GM12875 (cell line): ENCODE data around the gene AUH.

Experiments
- H3K4me3 ChIP-seq: one replicate; pipeline ENCODE4 v1.5.1; 2011; ENCODE audit warnings: low read depth, low read length, control low read depth
- TF ChIP-seq, protein P1 (sequence below): IDR thresholded peaks from 2 replicates; pipeline ENCODE4 v1.5.1; 2011; ENCODE audit warnings: low read depth, mild to moderate bottlenecking, control low read depth, inconsistent platforms, low read length, moderate library complexity, borderline replicate concordance; ENCODE audit not compliant: insufficient read depth

Gene AUH

DNA sequence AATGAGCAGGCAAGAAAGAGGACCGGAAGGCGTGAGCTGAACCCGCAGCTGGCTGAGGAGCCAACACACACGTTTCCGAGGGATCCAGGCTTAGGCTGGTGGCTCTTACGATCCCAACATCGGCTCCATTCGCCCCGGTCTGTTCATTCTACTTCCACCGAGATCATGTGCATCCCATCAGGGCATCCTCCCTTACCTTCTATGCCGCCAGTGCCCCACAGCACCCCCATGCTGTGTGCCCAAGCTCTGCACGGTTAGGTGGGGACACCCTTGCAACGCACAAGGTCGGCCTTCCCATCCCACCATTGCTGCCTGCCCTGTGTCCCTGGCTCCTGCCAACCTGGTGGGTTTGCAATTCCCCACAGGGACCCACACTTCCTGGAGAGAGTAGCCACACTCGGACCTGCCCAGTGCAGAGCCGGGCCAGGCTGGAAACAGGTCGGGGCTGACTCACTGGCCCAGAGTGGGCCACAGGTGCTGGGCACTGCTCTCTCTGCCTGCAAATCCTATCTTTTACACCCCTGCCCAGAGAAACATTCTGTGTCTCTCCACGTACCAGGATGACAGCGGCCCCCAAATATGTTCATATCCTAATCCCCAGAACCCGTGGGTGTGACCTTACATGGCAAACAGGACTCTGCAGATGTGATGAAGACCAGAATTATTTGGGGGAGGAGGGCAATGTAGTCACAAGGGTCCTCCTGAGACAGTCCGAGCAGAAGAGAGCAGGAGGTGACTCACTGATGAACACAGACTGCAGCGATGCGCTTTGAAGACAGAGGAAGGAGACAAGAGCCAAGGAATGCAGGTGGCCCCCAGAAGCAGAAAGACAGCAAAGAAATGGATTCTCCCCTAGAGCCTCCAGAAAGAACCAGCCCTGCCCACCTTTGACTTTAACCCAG is 182.2 kb downstream of the AUH start:
- no peak overlapping the region for H3K4me3 ChIP-seq
- TF ChIP-seq, protein P1, sequence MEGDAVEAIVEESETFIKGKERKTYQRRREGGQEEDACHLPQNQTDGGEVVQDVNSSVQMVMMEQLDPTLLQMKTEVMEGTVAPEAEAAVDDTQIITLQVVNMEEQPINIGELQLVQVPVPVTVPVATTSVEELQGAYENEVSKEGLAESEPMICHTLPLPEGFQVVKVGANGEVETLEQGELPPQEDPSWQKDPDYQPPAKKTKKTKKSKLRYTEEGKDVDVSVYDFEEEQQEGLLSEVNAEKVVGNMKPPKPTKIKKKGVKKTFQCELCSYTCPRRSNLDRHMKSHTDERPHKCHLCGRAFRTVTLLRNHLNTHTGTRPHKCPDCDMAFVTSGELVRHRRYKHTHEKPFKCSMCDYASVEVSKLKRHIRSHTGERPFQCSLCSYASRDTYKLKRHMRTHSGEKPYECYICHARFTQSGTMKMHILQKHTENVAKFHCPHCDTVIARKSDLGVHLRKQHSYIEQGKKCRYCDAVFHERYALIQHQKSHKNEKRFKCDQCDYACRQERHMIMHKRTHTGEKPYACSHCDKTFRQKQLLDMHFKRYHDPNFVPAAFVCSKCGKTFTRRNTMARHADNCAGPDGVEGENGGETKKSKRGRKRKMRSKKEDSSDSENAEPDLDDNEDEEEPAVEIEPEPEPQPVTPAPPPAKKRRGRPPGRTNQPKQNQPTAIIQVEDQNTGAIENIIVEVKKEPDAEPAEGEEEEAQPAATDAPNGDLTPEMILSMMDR, result no peak

DNA sequence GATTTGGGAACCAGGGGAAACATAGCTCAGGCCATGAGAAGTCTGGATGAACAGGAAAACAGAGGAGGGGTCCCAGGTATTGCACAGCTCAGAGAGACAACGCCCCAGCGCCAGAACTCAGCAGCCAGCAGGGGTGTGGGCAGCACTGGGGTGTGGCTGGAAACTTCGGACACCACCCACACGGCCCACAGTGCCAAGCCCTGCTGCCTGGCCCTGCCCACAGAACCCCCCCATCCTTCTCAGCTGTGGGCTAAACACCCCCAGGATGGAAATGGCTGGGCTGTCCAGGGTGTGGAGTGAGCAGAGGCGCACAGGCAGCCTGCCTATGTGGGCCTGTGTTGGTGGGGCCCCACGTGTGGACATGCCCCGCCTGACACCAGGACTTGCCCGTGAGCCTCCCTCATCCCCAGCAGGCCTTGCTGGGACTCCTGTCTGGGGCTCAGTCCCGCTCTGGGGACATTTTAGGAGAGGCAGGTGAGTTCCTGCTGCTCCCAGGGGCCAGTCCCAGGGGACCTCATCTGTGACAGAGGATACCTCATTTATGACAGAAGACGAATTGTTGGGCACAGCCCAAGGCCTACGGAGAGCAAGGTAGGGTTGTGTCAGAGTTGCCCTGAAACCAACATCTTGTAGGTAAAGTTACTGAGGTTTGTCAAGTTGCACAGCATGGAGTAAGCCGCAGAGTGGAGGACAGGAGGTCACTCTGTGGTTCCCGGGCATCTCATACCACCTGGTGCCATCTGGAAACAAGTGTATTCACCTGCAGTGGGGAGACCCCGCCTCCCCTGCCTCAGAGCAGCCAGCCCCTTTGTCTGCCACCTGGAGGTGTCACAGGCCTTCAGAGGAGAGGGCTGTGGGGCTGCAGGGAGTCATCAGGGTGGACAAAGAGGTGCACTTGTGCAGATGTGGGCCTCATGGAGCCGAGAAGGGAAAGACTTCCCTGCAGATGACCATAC is 183.2 kb downstream of the AUH start:
- no peak overlapping the region for H3K4me3 ChIP-seq
- TF ChIP-seq, protein P1, result no peak

DNA sequence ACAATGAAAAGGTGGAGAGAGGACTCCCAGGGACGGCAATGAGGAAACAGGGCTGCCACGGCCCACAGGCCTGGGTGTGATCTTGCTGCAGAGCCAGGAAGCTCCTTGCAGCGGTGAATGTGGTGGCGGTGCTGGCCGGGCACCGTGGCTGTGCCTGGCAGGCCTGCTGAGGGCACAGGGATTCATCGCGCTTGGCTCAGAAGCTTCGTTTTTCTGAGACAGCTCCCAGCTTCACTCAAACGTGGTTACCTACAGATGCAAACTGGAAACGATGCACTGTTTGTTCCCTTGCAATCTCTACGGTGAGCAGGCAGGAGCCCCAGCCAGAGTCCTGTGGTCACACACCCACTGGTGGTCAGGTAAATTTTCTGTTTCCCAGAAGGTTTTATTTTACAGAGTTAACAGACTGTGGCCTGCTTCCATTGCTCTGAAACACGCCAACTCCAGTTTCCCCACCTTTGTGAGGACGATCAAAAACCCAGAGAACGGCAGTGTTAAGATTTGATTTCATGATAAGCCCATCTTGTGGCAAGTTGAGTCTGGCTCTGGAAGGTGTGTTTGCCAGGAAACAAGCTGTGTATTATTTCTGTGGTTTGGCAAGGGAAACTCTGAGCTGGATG is 183.9 kb downstream of the AUH start:
- TF ChIP-seq, protein P1, result no peak
- no peak overlapping the region for H3K4me3 ChIP-seq

DNA sequence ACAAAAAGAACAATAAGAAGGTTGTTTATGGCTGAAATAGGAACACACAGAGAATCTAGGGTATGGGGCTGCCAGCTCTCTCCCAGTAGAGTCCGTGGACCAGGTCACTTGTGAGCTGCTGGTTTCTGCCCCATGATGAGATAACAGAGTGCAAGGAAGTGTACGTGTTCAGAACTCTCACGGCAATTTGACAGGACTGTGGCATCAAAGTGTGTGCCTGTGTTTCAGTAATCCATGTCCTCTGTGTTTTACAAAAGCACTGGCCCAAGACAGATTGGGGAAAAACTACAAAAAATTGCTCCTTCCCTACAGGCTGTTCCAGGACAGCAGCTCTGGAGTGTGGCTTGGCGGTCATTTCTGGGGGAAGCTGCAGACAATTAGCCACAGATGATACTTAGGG is 184.6 kb downstream of the AUH start:
- no peak overlapping the region for H3K4me3 ChIP-seq
- TF ChIP-seq, protein P1, result no peak

DNA sequence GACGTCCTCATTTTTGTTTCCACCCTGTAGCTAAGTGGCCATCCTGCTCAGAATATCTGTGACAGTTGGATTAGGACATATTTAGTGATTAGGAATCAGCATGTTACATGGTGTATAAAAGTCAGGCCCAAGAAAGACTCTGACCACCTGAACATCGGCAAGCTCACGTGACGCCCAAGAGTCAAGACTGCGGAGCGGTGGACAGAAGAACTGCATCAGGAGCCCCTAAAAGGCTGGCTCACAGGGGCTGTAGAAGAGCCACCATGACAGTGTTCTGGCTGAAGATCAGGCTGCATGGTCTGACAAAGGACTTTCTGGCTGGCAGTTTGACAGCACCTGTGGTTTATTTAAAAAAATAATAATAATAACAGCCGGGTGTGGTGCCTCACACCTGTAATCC is 185.3 kb downstream of the AUH start:
- H3K4me3 ChIP-seq, result no peak overlapping the region
- TF ChIP-seq, protein P1, result no peak

DNA sequence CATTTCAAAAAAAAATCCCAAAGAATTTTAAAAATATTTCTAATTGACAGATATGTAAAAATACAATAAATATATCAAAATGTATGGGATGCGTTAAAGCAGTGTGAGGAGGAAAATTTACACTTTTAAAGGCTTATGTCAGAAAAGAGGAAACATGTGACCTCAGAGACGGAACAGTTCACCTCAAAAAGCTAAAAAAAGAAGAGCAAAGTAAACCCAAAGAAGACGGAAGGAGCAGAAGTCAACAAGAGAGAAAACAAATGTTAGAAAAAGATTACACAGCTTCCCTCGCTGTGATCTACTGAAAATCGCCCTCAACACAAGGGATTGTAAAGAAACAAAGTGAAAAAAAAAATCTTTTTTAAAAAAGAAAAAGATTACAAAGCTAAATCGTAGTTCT is 186.9 kb downstream of the AUH start:
- TF ChIP-seq, protein P1, result no peak
- no peak overlapping the region for H3K4me3 ChIP-seq
